ENCODE measurements around the gene NWD2.

NWD2 gene

DNA sequence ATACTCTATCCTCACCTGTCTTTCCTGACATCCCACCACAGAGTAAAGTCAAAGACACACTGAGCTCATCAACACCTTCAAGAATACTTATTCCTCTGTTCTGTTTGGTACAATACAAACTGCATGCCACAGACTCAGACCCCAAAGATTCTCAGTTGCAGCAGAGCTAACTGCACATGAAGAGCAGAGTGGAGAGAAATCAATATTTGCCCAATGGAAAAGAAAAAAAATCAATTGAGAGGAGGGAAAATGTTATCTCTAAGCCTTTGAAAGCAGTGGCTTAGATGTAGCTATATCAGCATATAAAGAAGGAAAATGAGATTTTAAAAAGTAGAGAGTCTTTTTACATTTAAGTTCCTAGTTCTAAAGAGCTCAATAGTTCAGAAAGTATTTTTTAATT is 180.2 kb downstream of the NWD2 start:
- Mint-ChIP-seq H3K36me3 (ENCODE audit: insufficient read depth) (no peaks in the 10 kb centered on the region), H3K27ac (no peak overlapping the region), H3K9me3 (peaks cover 0 to 2% of the 10 kb centered on the region in 2 donors), H3K4me1 (ENCODE audit: low read depth in 2 of 2) (no peaks in the 10 kb centered on the region), H3K27me3 (peaks cover 5 to 11% of the 10 kb centered on the region in 2 donors), H3K4me3 (no peak overlapping the region)
- no peak for DNase-seq
- ATAC-seq (replicated peaks) = no peak

DNA sequence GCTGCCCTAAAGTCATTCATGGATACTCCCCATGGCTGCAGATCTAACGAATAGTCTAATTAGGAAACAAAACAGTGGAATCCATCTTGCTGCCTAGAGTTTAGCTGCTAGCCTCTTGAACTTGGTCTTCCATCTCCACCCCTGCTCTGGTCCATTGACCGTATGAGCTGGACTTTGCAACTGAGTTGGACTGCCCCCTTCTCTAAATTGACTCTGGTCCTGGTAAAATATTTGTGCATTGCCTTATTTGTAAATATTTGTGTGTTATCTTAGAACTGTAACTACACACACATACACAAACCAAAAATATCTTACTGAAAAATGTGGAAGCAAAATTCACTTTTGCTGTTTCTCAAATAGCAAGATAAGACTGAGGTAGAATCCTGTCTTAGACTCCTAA is 181.3 kb downstream of the NWD2 start:
- no peak overlapping the region for H3K27ac Mint-ChIP-seq
- peaks cover 0 to 2% of the 10 kb centered on the region in 2 donors for H3K9me3 Mint-ChIP-seq
- H3K36me3 Mint-ChIP-seq (ENCODE audit: insufficient read depth) = no peaks in the 10 kb centered on the region
- H3K4me3 Mint-ChIP-seq = no peak overlapping the region
- DNase-seq (no peak), ATAC-seq (replicated peaks) (no peak)
- H3K27me3 Mint-ChIP-seq = peaks cover 10 to 17% of the 10 kb centered on the region in 2 donors
- H3K4me1 Mint-ChIP-seq (ENCODE audit: low read depth in 2 of 2) = no peaks in the 10 kb centered on the region

DNA sequence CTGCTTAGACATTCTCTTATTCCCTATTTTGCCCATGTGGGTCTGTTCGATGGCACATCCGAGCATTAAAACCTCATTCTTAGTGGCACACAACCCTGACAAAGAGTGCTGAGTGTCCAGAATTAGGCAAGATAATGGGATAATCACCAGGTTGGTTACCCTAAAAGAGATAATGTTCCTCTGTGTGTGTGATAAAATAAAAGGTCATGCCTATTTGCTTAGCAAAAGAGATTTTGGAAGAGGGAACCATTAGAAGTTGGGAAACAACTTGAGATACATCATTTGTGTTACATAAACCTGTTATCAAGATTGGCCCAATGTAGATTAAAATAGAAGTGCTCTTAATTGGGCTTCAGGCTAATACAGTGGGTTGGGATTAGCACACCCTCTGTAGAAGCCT is 182.7 kb downstream of the NWD2 start:
- DNase-seq (no peak), ATAC-seq (replicated peaks) (no peak)
- Mint-ChIP-seq H3K27me3 (peaks cover 12 to 27% of the 10 kb centered on the region in 2 donors), H3K36me3 (ENCODE audit: insufficient read depth) (no peaks in the 10 kb centered on the region), H3K9me3 (peaks cover 0 to 2% of the 10 kb centered on the region in 2 donors), H3K27ac (no peak overlapping the region), H3K4me1 (ENCODE audit: low read depth in 2 of 2) (no peaks in the 10 kb centered on the region), H3K4me3 (no peak overlapping the region)

DNA sequence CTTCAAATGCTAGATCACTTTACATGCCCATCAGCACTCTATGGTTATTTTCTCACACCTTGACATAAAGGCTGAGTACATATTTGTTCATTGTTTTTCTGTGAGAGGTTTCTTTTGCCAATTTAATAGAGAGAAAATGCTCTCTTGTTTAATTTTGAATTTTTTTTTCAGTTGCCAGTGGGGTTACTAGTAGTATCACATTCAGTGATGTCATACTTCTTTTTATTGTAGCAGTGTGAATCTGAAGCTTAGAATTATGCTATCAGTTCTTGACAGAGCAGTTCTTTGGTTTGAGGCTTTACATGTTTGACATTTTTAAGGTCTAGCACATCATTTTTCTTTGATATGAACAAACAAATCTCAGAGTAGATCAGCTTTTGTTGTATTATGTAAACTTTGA is 185.4 kb downstream of the NWD2 start:
- H3K9me3 Mint-ChIP-seq = peaks cover 0 to 2% of the 10 kb centered on the region in 2 donors
- peaks cover 18 to 27% of the 10 kb centered on the region in 2 donors for H3K27me3 Mint-ChIP-seq
- no peak overlapping the region for H3K4me3 Mint-ChIP-seq
- ATAC-seq (replicated peaks) = no peak
- no peaks in the 10 kb centered on the region for H3K36me3 Mint-ChIP-seq (ENCODE audit: insufficient read depth)
- DNase-seq = no peak
- H3K27ac Mint-ChIP-seq = no peak overlapping the region
- no peaks in the 10 kb centered on the region for H3K4me1 Mint-ChIP-seq (ENCODE audit: low read depth in 2 of 2)

DNA sequence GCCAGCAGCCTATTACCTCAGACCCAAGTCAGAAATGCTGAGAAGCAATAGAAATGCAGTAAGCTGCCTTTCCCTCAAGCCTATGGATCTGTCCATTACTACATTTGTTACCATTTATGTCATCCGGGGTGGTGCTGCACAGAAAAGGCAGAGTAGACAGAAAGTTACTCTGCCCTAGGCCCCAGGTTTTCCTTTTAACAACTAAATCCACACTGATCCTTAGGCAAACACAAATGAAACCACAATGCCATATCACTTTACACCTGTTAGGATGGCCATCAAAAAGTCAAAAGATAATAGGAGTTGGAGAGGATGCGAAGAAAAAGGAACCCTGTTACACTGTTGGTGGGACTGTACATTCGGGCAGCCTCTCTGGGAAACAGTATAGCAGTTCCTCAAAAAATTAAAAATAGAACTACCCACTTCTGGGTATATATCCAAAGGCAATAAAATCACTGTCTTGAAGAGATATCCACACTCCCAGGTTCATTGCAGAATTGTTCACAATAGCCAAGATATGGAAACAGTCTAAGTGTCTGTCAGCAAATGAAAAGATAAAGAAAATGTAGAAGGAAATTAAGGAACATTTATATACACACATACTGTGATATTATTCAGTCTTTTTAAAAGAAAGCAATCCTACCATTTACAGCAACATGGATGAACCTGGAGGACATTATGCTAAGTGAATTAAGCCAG is 186.3 kb downstream of the NWD2 start:
- H3K4me1 Mint-ChIP-seq (ENCODE audit: low read depth in 2 of 2) = no peaks in the 10 kb centered on the region
- no peak for DNase-seq
- peaks cover 16 to 27% of the 10 kb centered on the region in 2 donors for H3K27me3 Mint-ChIP-seq
- H3K27ac Mint-ChIP-seq = no peak overlapping the region
- H3K36me3 Mint-ChIP-seq (ENCODE audit: insufficient read depth) = no peaks in the 10 kb centered on the region
- no peak for ATAC-seq (replicated peaks)
- peaks cover 0 to 2% of the 10 kb centered on the region in 2 donors for H3K9me3 Mint-ChIP-seq
- H3K4me3 Mint-ChIP-seq = no peak overlapping the region

DNA sequence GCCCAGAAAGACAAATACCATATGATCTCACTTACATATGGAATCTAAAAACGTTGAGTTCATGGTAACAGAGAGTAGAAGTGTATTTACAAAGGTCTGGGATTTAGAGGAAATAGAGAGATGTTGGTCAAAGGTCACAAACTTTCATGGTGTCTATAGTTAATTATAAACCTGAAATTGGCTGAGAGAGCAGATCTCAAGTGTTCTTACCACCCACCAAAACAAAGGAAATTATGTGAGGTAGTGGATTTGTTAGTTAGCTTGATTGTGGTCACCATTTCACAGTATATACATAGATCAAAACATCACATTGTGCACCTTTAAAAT is 186.8 kb downstream of the NWD2 start:
- ATAC-seq (replicated peaks) = no peak
- no peak for DNase-seq
- Mint-ChIP-seq H3K36me3 (ENCODE audit: insufficient read depth) (no peaks in the 10 kb centered on the region), H3K27me3 (peaks cover 13 to 27% of the 10 kb centered on the region in 2 donors), H3K4me3 (no peak overlapping the region), H3K27ac (no peak overlapping the region), H3K9me3 (peaks cover 0 to 2% of the 10 kb centered on the region in 2 donors), H3K4me1 (ENCODE audit: low read depth in 2 of 2) (no peaks in the 10 kb centered on the region)

DNA sequence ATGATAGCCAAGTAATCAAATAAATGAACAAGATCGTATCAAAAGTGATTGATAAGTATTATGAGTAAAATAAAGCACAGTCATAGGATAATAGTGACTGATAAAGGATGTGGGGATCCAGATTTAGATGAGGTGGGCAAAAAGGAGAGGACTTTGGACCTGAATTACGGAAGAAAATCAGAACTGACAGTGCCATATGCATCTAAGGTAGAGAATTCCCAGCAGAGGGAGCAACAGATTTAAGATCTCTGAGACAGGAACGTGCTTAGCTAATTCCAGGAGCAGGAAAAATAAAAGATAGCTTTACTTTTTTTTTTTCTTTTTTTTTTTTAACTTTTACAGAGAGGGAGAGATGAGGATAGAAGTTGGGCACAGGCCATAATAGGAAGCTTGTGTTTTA is 189.9 kb downstream of the NWD2 start:
- ATAC-seq (replicated peaks) (no peak), DNase-seq (no peak)
- Mint-ChIP-seq H3K9me3 (no peaks in the 10 kb centered on the region), H3K27me3 (peaks cover 16 to 17% of the 10 kb centered on the region in 2 donors), H3K27ac (no peak overlapping the region), H3K4me3 (no peak overlapping the region), H3K4me1 (ENCODE audit: low read depth in 2 of 2) (no peaks in the 10 kb centered on the region), H3K36me3 (ENCODE audit: insufficient read depth) (no peaks in the 10 kb centered on the region)

DNA sequence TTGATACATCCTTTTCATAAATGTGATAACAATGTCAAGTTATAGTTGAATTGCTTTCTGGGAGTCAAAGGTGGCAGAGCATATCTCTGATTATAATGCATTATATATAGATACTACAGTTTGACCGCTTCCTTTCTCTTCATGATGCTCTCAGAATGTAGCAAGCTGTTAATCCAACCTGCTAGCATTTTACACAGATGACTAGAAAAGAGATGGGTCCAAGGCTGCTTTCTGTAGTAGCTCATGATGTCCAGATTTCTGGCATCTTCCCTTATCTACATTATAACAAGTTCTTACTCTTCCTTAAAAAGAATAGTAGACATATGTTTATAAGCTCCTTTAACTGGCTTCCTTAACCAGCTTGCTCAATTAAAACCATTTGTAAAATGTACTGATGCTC is 192.0 kb downstream of the NWD2 start:
- DNase-seq = no peak
- H3K36me3 Mint-ChIP-seq (ENCODE audit: insufficient read depth) = no peaks in the 10 kb centered on the region

DNA sequence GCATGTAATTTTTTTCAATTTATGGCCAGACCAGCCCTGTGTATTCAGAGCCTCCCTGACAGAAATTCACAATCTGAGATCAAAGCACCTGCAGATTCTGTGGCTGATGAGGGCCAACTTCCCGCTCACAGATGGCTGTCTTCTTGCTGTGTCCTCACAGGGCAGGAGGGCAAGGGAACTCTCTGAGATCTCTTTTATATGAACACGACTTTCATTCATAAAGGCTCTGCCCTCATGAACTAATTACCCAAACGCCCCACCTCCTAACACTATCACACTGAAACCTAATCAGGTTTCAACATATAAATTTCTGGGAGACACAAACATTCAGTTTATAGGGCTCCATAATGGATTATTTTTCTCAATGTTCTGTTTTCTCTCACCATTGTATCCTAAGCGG is 192.6 kb downstream of the NWD2 start:
- no peaks in the 10 kb centered on the region for H3K9me3 Mint-ChIP-seq
- ATAC-seq (replicated peaks) (no peak), DNase-seq (no peak)
- H3K36me3 Mint-ChIP-seq (ENCODE audit: insufficient read depth) = no peaks in the 10 kb centered on the region
- no peaks in the 10 kb centered on the region for H3K4me1 Mint-ChIP-seq (ENCODE audit: low read depth in 2 of 2)
- no peak overlapping the region for H3K27ac Mint-ChIP-seq
- H3K27me3 Mint-ChIP-seq = peaks cover 14 to 28% of the 10 kb centered on the region in 2 donors
- no peak overlapping the region for H3K4me3 Mint-ChIP-seq

More for the DNA sequence above, 192.0 kb downstream of the NWD2 start:
- H3K27ac Mint-ChIP-seq = no peak overlapping the region
- H3K9me3 Mint-ChIP-seq = no peaks in the 10 kb centered on the region
- no peak for ATAC-seq (replicated peaks)
- H3K27me3 Mint-ChIP-seq = peaks cover 17 to 23% of the 10 kb centered on the region in 2 donors
- no peaks in the 10 kb centered on the region for H3K4me1 Mint-ChIP-seq (ENCODE audit: low read depth in 2 of 2)
- no peak overlapping the region for H3K4me3 Mint-ChIP-seq

DNA sequence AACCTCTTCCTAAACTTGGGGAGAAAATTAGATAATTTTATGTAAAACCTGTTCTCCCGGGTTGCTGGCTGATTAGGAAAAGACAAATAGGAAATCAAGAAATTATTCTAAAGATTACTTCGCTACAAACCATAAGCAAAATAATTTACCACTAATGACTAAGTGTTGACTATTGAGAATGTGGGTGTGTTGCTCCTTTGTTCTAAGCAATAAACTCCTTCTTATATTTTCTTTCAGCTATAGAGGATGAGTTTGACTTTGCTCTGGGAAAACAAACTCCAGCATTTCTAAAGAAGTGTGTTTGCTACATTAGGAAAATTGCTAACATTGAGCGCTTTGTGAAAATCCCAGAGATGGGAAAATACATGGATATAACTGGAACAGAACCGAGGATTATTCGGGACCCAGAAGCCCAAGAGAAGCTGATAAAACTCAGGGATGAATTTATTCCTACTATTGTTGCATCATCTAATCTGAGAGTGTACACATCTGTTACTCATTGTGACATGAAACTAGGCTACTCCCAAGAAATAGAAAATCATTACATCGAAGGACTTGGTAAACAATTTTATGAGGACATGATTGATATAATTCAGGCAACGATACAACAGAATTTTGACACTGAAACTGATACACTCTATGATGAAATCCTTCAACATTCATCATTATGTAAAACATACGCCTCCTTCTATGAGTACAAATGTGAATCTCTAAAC is 194.2 kb downstream of the NWD2 start:
- no peaks in the 10 kb centered on the region for H3K9me3 Mint-ChIP-seq
- peaks cover 21 to 28% of the 10 kb centered on the region in 2 donors for H3K27me3 Mint-ChIP-seq
- no peaks in the 10 kb centered on the region for H3K4me1 Mint-ChIP-seq (ENCODE audit: low read depth in 2 of 2)
- no peak overlapping the region for H3K27ac Mint-ChIP-seq
- H3K36me3 Mint-ChIP-seq (ENCODE audit: insufficient read depth) = no peaks in the 10 kb centered on the region
- no peak overlapping the region for H3K4me3 Mint-ChIP-seq
- no peak for ATAC-seq (replicated peaks)
- DNase-seq = no peak

DNA sequence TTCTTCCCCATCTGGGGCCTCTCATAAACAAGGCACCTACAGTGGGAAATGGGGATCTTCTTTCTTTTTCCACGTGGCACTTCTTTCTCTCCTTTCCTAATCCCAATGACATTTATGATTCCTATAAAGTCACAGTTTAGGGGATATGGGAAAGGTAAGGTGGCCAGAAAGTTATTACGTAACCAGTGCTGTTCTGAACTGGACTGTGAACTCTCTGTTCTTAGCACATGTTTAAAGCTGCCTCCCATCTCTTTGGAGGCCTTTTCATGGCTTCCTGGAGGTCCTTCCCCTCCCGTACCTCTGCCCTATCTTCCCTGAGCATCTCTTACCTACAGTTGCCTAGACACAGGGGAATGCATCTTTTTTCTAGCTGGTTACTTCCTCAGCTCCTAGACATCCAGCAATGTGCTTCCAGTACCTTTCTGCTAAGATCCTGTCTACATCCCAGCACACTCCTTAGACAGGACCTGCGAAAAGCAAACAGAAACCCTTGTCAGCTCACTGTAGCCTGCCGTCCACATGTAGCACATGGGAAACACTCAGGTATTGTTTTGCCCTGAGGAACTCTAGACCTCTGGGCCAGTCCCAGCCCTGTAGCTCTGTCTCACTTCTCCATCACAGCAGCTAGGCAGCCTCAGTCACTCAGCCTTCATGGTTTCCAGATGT is 195.4 kb downstream of the NWD2 start:
- Mint-ChIP-seq H3K36me3 (ENCODE audit: insufficient read depth) (no peaks in the 10 kb centered on the region), H3K4me3 (no peak overlapping the region), H3K4me1 (ENCODE audit: low read depth in 2 of 2) (no peaks in the 10 kb centered on the region), H3K9me3 (no peaks in the 10 kb centered on the region), H3K27me3 (peaks cover 26 to 27% of the 10 kb centered on the region in 2 donors), H3K27ac (no peak overlapping the region)
- DNase-seq (no peak), ATAC-seq (replicated peaks) (no peak)

DNA sequence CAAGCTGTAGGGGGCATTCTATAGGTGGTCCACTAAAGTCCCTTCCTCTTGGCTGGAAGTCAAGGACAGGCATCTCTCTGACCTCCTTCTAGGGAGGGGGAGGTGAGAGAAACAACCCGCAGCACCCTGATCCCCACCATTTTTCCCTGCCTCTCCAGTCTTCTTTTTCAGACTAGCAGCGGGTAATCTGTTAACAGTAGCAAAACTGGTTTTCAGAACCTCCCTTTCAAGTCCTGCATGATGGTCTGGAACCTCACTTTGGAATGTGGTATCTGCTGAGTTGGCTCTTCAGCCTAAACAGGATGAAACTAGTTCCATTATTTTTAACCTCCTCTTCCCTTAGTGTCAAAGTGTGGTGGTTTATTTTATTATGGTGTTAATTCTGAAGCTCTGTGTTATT is 196.0 kb downstream of the NWD2 start:
- Mint-ChIP-seq H3K4me1 (ENCODE audit: low read depth in 2 of 2) (no peaks in the 10 kb centered on the region), H3K36me3 (ENCODE audit: insufficient read depth) (no peaks in the 10 kb centered on the region), H3K27ac (no peak overlapping the region), H3K4me3 (no peak overlapping the region), H3K9me3 (no peaks in the 10 kb centered on the region), H3K27me3 (peaks cover 32% of the 10 kb centered on the region in 2 donors)
- DNase-seq (no peak), ATAC-seq (replicated peaks) (no peak)

DNA sequence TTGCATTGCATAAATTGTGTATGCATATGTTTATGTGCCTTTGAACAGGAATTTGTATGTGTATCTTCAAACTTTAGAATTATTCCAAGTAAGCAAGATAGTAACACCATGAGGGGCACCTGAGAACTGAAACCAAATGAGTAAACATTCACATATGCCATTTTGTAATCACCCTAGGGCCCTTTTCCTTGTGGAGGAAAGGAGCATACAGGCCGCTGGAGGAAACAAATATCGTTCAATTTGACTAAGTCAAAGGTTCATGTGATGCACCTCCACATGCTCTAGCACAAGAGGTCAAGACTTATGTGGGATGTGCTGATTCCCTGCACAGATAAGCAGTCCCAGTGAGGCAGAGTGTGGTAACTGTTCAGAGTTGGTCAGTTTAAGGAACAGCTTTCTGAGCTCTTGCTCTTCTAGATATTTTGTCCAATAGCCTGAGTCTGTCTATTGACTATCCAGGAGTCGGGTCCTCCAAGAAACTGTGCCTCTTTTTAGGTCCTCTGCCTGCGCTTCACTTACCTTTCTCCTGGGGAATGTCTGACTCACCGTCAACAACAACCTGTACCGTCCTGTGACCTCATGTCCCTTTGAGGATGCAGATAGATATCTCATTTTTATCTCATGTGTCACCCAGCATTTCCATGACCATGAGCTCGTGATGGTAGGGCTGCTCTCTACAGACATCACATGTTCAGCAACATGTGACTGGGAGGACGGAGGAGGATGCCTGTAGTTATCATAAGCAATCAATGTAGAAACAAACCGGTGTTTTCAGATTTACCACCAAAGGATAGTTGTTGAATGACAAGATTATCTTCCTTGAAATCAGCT is 196.9 kb downstream of the NWD2 start:
- Mint-ChIP-seq H3K27ac (no peak overlapping the region), H3K4me3 (no peak overlapping the region), H3K9me3 (no peaks in the 10 kb centered on the region), H3K4me1 (ENCODE audit: low read depth in 2 of 2) (no peaks in the 10 kb centered on the region), H3K36me3 (ENCODE audit: insufficient read depth) (no peaks in the 10 kb centered on the region), H3K27me3 (peaks cover 35 to 41% of the 10 kb centered on the region in 2 donors)
- ATAC-seq (replicated peaks) (no peak), DNase-seq (no peak)
